Measurements from ENCODE around the gene B3GNT4.
A peak's percentile ranks its signal among the peaks of the same experiment; 100 is the strongest.
"Not testable (repeated sequence)": the region's sequence is repeated elsewhere in the genome, so short reads cannot be mapped to it uniquely, and the experiment has no call there.

The B3GNT4 gene

GRCh38 chr12:122225683-122226365 is 22.3 kb downstream of the B3GNT4 start, which contains the start of gene DIABLO:
DIABLO (minus strand) TSS chr12:122226052; CDS start chr12:122226014, 38 bp downstream.
- FAIRE-seq = peak; percentile 89

- FAIRE-seq = no peak
Measured at GRCh38 chr12:122226366-122227125, 23.0 kb downstream of the B3GNT4 start.

DNA sequence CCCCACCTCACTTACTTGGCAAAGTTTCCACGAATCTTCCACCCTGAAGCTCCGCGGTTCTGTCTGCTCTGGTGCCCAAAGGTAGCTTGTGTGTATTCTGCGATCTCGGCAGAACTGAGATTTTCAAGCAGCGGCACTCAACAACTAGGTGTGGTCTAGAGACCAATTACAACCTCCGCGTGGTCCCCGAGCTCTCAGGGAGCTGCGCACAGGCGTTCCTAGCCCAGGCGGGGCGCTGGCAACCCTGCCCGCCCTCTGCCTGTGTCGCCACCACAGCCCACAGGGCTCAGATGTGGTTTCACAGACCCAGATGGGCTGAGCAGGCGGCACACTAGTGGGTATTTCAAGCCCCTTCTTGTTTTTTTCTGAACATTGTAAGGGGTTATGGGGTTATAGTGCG is 23.8 kb downstream of the B3GNT4 start:
- FAIRE-seq = no peak

GRCh38 chr12:122228092-122228491 is 24.6 kb downstream of the B3GNT4 start:
- FAIRE-seq = no peak

GRCh38 chr12:122230798-122231197 is 27.3 kb downstream of the B3GNT4 start:
- FAIRE-seq = no peak

DNA sequence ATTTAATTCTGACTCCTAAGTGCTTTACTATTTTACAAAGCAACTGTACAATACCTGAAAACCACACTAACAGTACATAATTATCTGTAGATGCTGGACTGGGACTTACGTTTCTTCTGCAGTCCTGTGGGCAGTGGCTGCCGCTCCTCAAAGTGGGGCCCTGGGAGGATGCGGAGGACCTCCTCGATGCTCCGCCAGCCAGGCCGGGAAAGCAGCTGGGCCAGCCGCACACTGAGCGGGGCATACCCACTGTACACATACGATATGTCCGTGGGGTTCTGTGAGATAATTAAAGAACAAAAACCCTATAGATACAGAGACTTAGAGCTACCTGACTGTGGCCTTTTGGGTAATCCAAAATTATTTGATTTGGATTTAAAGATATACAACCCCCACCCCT is 29.2 kb downstream of the B3GNT4 start:
- no peak for FAIRE-seq

- FAIRE-seq = no peak
Measured at GRCh38 chr12:122235741-122236140, 32.2 kb downstream of the B3GNT4 start.

GRCh38 chr12:122238861-122239260 is 35.4 kb downstream of the B3GNT4 start:
- FAIRE-seq = no peak

DNA sequence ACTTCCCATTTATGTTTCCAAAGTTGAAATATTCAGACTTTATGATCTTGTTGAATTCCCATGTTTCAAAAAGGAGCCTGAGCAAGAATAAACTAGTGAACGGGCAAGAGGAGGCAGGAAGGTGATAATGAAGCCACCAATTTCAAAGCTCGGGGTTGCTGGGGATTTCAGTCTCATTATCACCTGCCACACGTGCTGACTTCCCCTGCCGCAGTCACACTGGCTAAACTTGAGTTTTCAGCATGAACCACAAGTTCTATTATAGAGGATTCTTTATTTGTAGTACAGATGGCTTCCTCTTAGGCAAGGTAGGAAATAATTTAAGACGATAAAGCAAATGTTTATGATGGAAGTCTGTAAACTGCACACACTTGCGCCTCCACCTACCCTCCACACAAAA is 40.5 kb downstream of the B3GNT4 start:
- no peak for FAIRE-seq

DNA sequence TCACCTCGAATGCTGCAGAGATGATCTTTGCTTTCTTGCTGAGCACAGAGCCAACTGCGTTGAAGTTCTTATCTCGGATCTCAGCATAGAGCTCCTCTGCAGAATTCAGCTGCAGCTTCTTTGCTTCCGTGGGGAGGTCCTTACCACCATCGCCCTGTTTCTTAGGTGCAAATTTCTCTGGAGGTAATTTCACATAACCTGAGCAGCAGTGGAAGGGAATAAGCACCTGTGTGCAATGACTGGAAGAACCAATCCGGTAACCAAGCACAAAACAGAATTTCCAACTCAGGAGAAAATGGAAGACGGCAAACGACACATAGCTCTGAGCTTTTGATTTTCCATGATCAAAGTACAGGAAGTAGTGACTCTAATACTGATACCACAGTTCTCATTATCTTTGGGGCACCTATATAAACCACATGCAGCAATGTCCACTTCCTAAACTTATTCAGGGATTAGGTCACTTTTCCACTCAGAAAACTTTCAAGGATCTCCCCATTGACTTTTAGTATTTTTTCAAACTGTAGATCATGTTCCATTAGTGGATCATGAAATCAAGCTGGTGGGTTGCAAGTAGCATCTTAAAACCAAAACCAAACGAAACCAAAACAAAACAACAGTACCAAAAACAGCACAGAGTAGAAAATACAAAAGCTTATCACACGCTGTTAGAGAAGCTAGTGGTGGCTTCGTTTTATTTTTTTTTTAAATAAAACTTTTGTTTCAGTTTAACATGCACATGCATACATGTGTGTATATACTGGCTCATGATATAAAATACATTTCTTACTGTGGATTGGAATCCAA is 41.3 kb downstream of the B3GNT4 start:
- no peak for FAIRE-seq

- FAIRE-seq = no peak
Measured at GRCh38 chr12:122245553-122245952, 42.0 kb downstream of the B3GNT4 start.

- FAIRE-seq = no peak
Measured at GRCh38 chr12:122250047-122250446, 46.5 kb downstream of the B3GNT4 start.

DNA sequence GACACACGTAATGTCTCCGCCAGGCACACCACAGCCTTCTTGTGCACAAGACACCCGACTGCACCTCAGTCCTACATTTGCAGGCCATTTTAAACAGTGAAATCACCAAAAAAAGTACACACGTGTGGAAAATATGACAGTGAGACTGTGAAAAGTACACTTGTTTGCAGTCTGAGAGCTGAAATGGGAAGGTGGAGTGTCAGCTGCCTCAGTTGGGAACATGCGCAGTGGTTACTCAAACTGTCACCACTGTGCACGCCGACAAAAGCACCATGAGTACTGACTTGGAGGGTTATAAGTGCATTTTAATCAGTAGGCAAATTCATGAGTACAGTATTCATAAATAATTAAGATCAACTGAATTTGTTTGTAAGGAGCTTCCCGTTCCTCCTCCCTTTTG is 47.0 kb downstream of the B3GNT4 start:
- no peak for FAIRE-seq

DNA sequence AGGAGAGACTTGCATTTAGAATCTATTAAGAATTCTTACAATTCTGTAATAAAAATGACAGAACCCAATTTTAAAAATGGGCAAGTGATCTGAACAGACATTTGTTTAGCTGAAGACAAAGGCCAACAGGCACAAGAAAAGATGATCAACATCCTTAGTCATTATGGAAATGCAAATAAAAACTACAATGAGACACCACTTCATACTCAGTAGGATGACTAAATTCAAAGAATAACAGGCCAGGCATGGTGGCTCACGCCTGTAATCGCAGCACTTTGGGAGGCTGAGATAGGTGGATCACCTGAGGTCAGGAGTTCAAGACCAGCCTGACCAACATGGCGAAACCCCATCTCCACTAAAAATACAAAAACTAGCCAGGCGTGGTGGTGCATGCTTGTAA is 55.0 kb downstream of the B3GNT4 start:
- not testable (repeated sequence) for FAIRE-seq

Measured in TTC549 (cell line).